Right lobe of liver (tissue), 4 donors: ENCODE results near the gene GRAMD4.

Source experiments
- CTCF ChIP-seq, 4 donors: fragments of 200-600 bp in 3 of 4; fragments of 450-650 bp in 1 of 4; IDR thresholded peaks; one replicate each; pipeline versions ENCODE4 v1.5.1 to v1.8.0; 2016 to 2022; ENCODE audit warnings: antibody characterized with exemption in 4 of 4, mild to moderate bottlenecking in 2 of 4
- POLR2A ChIP-seq: fragments of 450-650 bp; IDR thresholded peaks from one replicate; pipeline ENCODE4 v1.6.1; 2017; ENCODE audit warnings: antibody characterized with exemption, mild to moderate bottlenecking
- donor health status: DM: no; HTN: no; CAD: no.
- donor health status: DM: no; HTN: no; CAD: no.
- donor health status: DM: no; HTN: yes; CAD: no.

DNA sequence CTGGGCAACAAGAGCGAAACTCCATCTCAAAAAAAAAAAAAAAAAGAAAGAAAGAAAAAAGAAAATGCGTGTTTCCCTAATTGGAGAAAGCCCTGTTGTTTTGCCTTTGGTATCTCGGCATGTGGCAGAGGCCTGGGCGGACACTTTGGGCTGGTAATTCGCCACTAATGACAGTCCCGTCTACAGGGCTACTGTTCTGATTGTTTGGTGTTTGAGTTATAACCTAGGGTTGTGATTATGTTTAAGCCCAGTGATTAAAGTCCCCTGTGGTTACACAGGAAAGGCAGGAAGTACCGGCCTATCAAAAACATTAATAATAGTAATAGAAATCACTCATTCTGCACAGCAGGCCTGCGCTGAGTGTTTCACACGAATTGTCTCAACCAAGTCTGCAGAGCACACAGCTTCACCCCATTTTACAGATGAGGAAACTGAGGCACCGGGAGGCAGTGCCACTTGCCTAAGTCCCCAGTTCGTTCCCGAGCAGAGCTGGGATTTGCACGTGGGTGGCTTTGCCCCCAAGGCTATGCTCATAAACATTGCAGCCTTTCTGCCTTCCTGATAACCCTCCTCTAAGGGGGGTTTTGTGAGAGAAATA lies 39.1 kb upstream of the GRAMD4 start:
- TF ChIP-seq CTCF (IDR thresholded peaks at IDR 0.05) (no peak), POLR2A (no peak)
